Mesendoderm (in vitro differentiated cells): ENCODE results near the gene TAOK1.

ENCODE experiments used
- DNase-seq: peaks from one replicate; pipeline ENCODE4 v3.0.0; 2013
- H2AK5ac ChIP-seq: 2 replicates; pipeline ENCODE4 v1.6.1; 2013; ENCODE audit warnings: low read length, inconsistent platforms
- H2BK120ac ChIP-seq: 2 replicates; pipeline ENCODE4 v1.6.1; 2013; ENCODE audit warnings: low read depth, mild to moderate bottlenecking, low read length, moderate library complexity, mixed read lengths
- H2BK15ac ChIP-seq: replicated peaks from 2 replicates; pipeline ENCODE4 v1.6.1; 2013; ENCODE audit warnings: low read depth, mild to moderate bottlenecking, moderate library complexity
- H2BK5ac ChIP-seq: 2 replicates; pipeline ENCODE4 v1.6.1; 2013; ENCODE audit warnings: low read length, inconsistent platforms
- H3K18ac ChIP-seq: 2 replicates; pipeline ENCODE4 v1.6.1; 2013; ENCODE audit warnings: mild to moderate bottlenecking, low read length, mixed read lengths
- H3K23ac ChIP-seq: one replicate; pipeline ENCODE4 v1.6.1; 2013; ENCODE audit warnings: low read length
- H3K27ac ChIP-seq: 2 replicates; pipeline ENCODE4 v1.5.1; 2013; ENCODE audit warnings: low read depth, mild to moderate bottlenecking, inconsistent platforms, low read length, moderate library complexity
- H3K27me3 ChIP-seq: 2 replicates; pipeline ENCODE4 v1.6.1; 2013; ENCODE audit warnings: low read length, control low read depth, mild to moderate bottlenecking, inconsistent platforms; ENCODE audit not compliant: insufficient read depth, poor library complexity
- H3K36me3 ChIP-seq: 2 replicates; pipeline ENCODE4 v1.6.1; 2013; ENCODE audit warnings: low read length, inconsistent platforms; ENCODE audit not compliant: control insufficient read depth, insufficient read depth
- H3K4ac ChIP-seq: one replicate; pipeline ENCODE4 v1.6.1; 2013; ENCODE audit warnings: low read depth, mild to moderate bottlenecking, low read length, moderate library complexity
- H3K4me1 ChIP-seq: 2 replicates; pipeline ENCODE4 v1.6.1; 2013; ENCODE audit warnings: low read depth, low read length, inconsistent platforms; ENCODE audit not compliant: control insufficient read depth
- H3K4me2 ChIP-seq: 2 replicates; pipeline ENCODE4 v1.6.1; 2013; ENCODE audit warnings: low read length
- H3K4me3 ChIP-seq: 2 replicates; pipeline ENCODE4 v1.5.1; 2013; ENCODE audit warnings: mild to moderate bottlenecking, low read length
- H3K56ac ChIP-seq: one replicate; pipeline ENCODE4 v1.6.1; 2013; ENCODE audit warnings: low read length
- H3K79me1 ChIP-seq: 2 replicates; pipeline ENCODE4 v1.6.1; 2013; ENCODE audit warnings: low read length, inconsistent platforms
- H3K79me2 ChIP-seq: 2 replicates; pipeline ENCODE4 v1.6.1; 2013; ENCODE audit warnings: mild to moderate bottlenecking, low read length; ENCODE audit not compliant: control insufficient read depth, insufficient read depth
- H3K9ac ChIP-seq: 2 replicates; pipeline ENCODE4 v1.6.1; 2013; ENCODE audit warnings: low read length, inconsistent platforms
- H4K5ac ChIP-seq: one replicate; pipeline ENCODE4 v1.6.1; 2013; ENCODE audit warnings: low read length
- H4K8ac ChIP-seq: one replicate; pipeline ENCODE4 v1.6.1; 2013; ENCODE audit warnings: low read depth, mild to moderate bottlenecking, control low read depth, low read length, moderate library complexity
- WGBS: extraction: QIAGEN DNeasy Blood & Tissue Kit; methylation state at CpG from one replicate; pipeline ENCODE4 v1.1.7; 2013; ENCODE audit warnings: low lambda C conversion rate, missing lambda C conversion rate; ENCODE audit not compliant: insufficient coverage; ENCODE audit errors: extremely low coverage; 5-methylcytosine and 5-hydroxymethylcytosine counted together

TAOK1 gene

GRCh38 chr17:29583324-29584248, 193.4 kb downstream of the TAOK1 start:
- Histone ChIP-seq H3K27ac (no peak overlapping the region), H2BK120ac (no peak overlapping the region), H3K79me2 (peaks cover 19% of the 10 kb centered on the region), H4K5ac (no peak overlapping the region), H3K18ac (no peak overlapping the region), H2BK15ac (no peak overlapping the region), H2BK5ac (no peak overlapping the region), H3K23ac (no peak overlapping the region), H3K79me1 (peaks cover 17% of the 10 kb centered on the region), H4K8ac (no peak overlapping the region), H3K9ac (no peak overlapping the region), H3K4me2 (no peak overlapping the region), H3K56ac (no peak overlapping the region), H2AK5ac (no peak overlapping the region), H3K4ac (no peak overlapping the region), H3K4me3 (no peak overlapping the region), H3K27me3 (no peaks in the 10 kb centered on the region), H3K4me1 (peaks cover 10% of the 10 kb centered on the region), H3K36me3 (no peaks in the 10 kb centered on the region)
- no CpG with 5 or more reads among the region's 16 CpGs for WGBS
- no peak for DNase-seq

DNA sequence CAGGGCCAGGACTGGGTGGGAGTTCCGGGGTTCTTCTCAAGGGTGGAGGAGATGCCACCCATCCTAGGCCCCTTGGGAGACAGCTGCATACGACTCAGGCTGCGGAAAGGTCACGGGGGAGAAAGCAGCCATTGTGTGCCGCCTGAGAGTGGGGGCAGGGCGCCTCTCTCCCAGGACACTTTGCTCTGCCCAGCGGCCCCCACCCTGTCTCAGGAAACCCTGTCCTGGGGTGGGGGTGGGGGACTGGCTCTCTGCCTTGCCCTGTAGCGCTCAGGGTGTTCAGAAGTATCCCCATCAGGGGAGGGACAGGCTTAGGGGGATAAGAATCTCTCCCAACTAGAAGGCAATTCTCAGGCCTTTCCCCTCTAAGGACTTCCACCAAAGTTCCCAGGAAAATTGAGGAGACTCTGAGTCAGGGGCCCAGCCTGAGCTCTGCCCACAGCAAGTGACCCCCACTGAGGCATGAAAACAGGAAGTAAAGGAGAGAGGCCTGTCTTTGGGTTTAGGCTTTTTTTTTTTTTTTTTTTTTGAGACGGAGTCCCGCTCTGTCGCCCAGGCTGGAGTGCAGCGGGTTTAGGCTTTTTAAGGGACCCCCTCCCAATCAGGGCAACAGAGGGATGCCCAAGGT, 194.4 kb downstream of the TAOK1 start:
- Histone ChIP-seq H3K23ac (no peak overlapping the region), H2BK15ac (no peak overlapping the region), H3K56ac (no peak overlapping the region), H3K9ac (peak overlapping the region; percentile 4), H3K27ac (no peak overlapping the region), H3K4me3 (no peak overlapping the region), H2AK5ac (no peak overlapping the region), H4K5ac (no peak overlapping the region), H3K18ac (no peak overlapping the region), H3K79me1 (peaks cover 17% of the 10 kb centered on the region), H2BK5ac (no peak overlapping the region), H3K4ac (no peak overlapping the region), H3K79me2 (peaks cover 19% of the 10 kb centered on the region), H4K8ac (no peak overlapping the region), H3K4me2 (no peak overlapping the region), H2BK120ac (no peak overlapping the region), H3K36me3 (no peaks in the 10 kb centered on the region), H3K27me3 (no peaks in the 10 kb centered on the region), H3K4me1 (peaks cover 10% of the 10 kb centered on the region)
- no CpG with 5 or more reads among the region's 12 CpGs for WGBS
- no peak for DNase-seq

DNA sequence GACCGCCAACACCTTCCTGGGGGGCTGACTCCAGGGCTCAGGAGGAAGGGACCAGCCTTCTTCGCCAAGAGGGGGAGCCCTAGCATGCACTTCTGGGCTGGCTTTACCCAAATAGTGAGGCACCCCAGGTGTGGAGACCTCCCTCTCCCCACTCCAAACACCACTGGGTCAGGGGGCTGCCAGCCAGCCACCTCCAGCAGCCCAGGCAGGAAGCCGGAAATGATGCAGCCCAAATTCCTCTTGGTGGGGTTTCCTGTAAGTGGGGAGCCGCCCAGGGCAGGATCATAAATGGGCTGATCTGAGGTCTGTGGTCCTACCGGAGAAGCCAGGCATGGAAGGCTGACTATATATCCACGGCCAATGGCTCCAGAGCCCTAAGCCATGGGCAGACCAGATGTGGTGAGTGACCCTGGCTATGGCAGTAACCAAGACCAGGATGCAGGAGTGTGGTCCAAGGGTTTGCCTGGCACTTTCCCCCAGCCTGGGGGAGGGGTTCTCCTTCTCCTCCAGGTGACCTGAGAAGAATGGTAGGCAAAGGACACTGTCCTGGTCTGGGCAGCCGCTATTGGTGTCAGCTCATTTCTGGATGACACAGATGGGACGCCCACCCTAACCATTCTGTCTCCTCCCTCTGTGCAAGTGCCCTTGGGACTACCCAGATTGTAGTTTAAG, 195.1 kb downstream of the TAOK1 start:
- H3K79me2 ChIP-seq = peaks cover 19% of the 10 kb centered on the region
- no peak for DNase-seq
- H3K4me1 ChIP-seq = peaks cover 11% of the 10 kb centered on the region
- no peak overlapping the region for H2BK15ac ChIP-seq
- no peaks in the 10 kb centered on the region for H3K27me3 ChIP-seq
- H3K4me2 ChIP-seq = no peak overlapping the region
- H3K4me3 ChIP-seq = no peak overlapping the region
- H2BK120ac ChIP-seq = no peak overlapping the region
- no peak overlapping the region for H3K18ac ChIP-seq
- H4K8ac ChIP-seq = no peak overlapping the region
- no peak overlapping the region for H2BK5ac ChIP-seq
- H3K27ac ChIP-seq = no peak overlapping the region
- no peak overlapping the region for H3K9ac ChIP-seq
- no peaks in the 10 kb centered on the region for H3K36me3 ChIP-seq
- H3K79me1 ChIP-seq = peaks cover 17% of the 10 kb centered on the region
- no peak overlapping the region for H3K4ac ChIP-seq
- WGBS = no CpG with 5 or more reads among the region's 8 CpGs
- no peak overlapping the region for H3K23ac ChIP-seq
- no peak overlapping the region for H4K5ac ChIP-seq
- H2AK5ac ChIP-seq = peak overlapping the region; percentile 87
- peak overlapping the region; percentile 68 for H3K56ac ChIP-seq

- no CpG with 5 or more reads among the region's 9 CpGs for WGBS
- H3K4me3 ChIP-seq = no peak overlapping the region
- H3K27me3 ChIP-seq = no peaks in the 10 kb centered on the region
These were observed 196.7 kb downstream of the TAOK1 start for GRCh38 chr17:29586676-29587469.

DNA sequence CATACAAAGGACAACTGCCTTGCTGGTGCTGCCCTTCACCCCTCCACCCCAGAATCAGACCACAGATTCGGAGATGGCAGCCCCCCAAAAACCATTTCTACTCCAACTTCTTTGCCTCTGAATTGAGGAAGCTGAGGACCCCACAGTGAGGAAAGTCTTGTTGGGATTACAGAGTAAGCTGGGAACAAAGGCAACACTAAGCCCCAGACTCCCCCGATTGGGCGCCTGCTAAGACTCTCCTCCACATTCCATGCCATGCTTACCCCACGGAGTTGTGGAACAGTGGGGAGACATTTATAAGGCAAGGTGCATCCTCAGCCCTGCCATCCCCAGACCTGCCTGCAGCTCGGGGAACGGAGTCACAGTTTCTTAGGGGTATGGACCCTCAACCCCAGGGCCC, 197.4 kb downstream of the TAOK1 start:
- no peak for DNase-seq
- no peak overlapping the region for H3K4me2 ChIP-seq
- H3K27ac ChIP-seq = no peak overlapping the region
- no peak overlapping the region for H3K9ac ChIP-seq
- H3K27me3 ChIP-seq = no peaks in the 10 kb centered on the region
- peaks cover 19% of the 10 kb centered on the region for H3K79me2 ChIP-seq
- no peak overlapping the region for H2BK5ac ChIP-seq
- H2BK120ac ChIP-seq = no peak overlapping the region
- H4K8ac ChIP-seq = no peak overlapping the region
- H2BK15ac ChIP-seq = no peak overlapping the region
- no CpG with 5 or more reads among the region's 6 CpGs for WGBS
- no peak overlapping the region for H4K5ac ChIP-seq
- H3K36me3 ChIP-seq = no peaks in the 10 kb centered on the region
- no peak overlapping the region for H3K23ac ChIP-seq
- no peak overlapping the region for H3K56ac ChIP-seq
- peaks cover 11% of the 10 kb centered on the region for H3K4me1 ChIP-seq
- H2AK5ac ChIP-seq = no peak overlapping the region
- H3K4ac ChIP-seq = no peak overlapping the region
- no peak overlapping the region for H3K4me3 ChIP-seq
- H3K18ac ChIP-seq = no peak overlapping the region
- peaks cover 17% of the 10 kb centered on the region for H3K79me1 ChIP-seq

More at GRCh38 chr17:29586676-29587469, 196.7 kb downstream of the TAOK1 start:
- Histone ChIP-seq H3K79me2 (peaks cover 19% of the 10 kb centered on the region), H4K5ac (no peak overlapping the region), H3K27ac (no peak overlapping the region), H3K79me1 (peaks cover 17% of the 10 kb centered on the region), H3K9ac (no peak overlapping the region), H3K36me3 (no peaks in the 10 kb centered on the region), H3K23ac (no peak overlapping the region), H3K4ac (no peak overlapping the region), H2AK5ac (no peak overlapping the region), H3K56ac (no peak overlapping the region), H4K8ac (no peak overlapping the region), H3K4me2 (no peak overlapping the region), H2BK120ac (no peak overlapping the region), H2BK5ac (no peak overlapping the region), H3K18ac (no peak overlapping the region), H2BK15ac (no peak overlapping the region), H3K4me1 (peaks cover 11% of the 10 kb centered on the region)
- DNase-seq = no peak
